Epidermal melanocyte (primary cell): ENCODE data around the gene PRELID2.
"Not testable (repeated sequence)": the region's sequence is repeated elsewhere in the genome, so short reads cannot be mapped to it uniquely, and the experiment has no call there.

Experiments used
- DNase-seq: peaks from one replicate; pipeline ENCODE4 v3.0.0; 2011; ENCODE audit warnings: low spot score; ENCODE audit not compliant: insufficient read length

Gene PRELID2

DNA sequence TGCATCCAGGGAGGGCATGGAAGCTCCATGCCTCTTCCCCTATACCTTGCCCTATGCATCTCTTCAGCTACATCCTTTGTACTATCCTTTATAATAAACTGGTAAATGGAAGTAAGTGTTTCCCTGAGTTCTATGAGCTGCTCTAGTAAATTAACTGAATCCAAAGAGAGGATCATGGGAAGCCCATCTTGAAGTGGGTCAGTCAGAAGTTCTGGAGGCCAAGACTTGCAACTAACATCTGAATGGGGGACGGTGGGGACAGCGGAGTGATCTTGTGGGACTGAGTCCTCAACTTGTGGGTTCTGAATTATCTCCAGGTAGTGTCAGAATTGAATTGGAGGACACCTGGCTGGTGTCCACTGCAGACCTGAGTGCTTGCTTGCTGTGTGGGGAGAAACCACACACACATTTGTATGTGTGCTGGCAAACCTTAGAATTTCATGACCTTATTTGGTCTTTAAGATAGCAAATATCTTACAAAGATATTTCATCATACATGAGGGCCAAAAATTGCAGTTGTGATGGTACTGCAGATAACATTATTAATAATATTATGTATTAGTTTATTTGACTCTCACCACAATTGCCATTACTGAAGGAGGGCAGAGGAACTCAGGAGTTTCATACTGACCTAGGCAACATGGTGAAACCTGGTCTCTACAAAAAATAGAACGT is 5.5 kb upstream of the PRELID2 start:
- no peak for DNase-seq

DNA sequence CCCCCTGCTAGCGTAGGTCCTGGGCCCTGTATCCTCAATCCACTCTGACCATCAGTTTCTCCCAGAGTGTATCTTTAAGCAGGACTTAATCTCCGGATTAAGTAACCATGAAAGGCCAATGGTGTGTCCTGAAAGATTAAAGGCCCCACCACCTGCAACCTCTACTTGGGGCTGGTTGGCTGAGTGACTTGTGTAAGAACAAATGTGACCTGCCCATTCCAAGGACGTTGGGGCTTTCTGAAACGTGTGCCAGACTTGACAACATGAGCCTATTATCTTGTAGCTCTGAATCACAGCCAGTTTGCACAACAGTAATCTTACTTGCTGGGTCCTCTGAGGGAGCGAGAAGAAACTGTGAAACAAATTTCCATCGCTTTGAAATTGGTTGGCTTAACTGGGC is 3.1 kb upstream of the PRELID2 start:
- no peak for DNase-seq

DNA sequence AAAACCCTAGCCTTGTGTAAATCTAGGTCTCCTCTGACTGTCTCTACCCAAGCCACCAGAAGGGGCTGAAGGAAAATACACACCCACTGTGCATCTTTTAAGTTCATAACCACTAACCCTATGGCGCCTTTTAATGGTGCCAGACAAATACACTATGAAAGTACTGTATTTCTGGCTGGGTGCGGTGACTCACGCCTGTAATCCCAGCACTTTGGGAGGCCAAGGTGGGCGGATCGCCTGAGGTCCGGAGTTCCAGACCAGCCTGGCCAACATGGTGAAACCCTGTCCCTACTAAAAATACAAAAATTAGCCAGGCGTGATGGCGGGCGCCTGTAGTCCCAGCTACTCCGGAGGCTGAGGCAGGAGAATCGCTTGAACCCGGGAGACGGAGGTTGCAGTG is 1.1 kb upstream of the PRELID2 start:
- DNase-seq = not testable (repeated sequence)

DNA sequence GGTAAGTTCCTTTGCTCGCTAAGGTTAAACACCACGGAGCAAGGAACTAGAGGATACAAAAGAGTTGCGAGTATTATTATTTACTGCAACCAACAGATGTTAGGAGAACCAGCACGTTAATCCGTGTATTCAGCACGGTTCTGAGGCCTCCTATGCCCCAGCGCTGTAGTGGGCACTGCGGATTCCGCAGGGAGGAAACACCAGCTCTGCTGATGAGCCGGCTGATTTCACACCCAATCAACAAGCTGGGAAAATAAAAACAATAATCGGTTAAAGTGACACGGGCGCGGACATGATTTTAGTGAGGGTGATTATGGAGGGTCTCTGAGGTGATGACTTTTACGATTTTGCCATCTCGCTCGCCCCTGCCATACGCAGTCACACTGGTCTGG is 702 bp upstream of the PRELID2 start:
- no peak for DNase-seq

DNA sequence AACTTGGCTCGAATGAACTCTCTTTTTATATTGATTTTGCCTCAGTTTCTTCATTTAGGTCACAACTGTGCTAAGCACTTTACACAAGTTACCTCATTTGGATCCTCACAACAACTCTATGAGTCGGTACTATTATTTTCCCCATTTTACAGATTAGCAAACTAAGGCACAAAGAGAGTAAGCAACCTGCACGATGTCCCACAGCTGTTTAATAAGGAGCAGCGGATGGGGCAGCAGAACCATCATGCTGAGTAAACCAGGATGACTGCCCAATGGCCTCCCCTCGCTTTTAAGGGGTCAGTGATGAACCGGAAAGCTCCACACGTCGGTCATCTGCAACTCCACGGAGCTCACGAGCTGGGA is 607 bp downstream of the PRELID2 start:
- no peak for DNase-seq

DNA sequence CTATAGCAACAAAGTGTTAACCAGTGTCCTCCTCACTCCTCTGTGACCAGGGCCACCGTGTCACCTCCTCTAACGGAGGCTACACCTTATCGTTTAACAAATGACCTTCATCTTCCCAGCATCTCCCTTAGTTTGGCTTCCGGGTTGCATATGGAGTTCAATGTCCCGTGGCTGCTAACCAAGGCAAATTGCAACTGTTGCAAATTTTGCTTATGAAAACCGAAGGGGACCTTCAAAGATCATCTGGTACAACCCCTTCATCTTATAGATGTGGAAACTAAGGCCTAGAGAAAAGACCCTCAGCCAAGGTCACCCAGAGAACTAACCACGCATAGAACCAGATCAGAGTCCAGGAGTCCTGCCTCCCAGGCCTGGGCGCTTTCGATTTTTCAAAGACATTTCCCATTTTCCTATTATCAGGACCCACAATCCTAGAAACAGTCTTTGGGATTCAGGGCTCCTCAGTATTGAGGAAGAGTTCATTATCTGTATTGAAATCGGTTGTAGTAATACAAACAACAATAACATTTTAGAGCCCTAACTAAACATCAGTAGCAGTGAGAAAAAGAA is 1.4 kb downstream of the PRELID2 start:
- DNase-seq = no peak

DNA sequence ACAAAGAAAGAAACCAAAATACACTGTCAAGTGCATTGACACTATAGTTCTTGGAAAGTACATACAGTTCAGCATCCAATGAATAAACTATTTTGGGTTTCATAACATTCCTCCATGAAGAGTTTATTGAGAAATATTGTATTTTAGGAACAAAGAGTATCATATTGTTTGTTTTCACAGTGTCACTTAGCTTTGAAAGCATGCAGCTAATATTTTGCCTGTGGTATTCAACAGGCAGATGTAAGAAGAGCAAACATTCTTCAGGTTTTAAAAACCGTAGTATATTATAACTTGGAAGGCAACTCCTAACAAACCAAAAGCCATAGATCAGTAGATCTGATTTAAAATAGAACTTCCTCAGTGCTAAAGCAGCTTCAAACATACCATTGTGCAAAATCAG is 4.5 kb downstream of the PRELID2 start:
- DNase-seq = no peak

DNA sequence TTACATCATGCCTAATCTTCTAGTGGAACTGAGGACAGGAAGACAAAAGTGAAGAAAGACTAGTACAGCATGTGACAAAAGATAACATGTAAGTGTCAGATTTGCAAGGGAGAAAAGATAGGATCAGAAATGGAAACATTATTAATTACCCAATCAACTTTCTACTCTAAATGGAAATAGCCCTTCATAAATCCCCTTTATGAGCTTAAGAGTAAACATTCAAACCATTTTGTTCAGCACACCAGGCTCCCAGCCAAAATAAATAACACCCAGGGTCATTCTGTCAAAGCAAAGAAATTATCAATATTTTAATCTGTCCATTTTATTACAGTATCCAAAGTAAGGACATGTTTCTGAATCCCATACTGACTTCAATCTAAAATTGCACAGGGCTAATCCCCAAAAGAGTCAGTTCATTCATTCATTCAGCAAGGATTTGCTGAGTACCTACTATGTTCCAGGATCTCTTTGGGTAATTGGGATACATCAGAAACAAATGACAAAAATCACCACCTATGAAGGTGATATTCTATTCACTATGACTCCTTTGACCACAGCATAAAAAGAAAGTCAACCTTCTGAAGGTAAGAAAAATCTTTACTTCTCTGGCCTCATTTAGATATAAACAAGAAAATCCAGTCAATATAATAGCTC is 5.3 kb downstream of the PRELID2 start:
- no peak for DNase-seq

DNA sequence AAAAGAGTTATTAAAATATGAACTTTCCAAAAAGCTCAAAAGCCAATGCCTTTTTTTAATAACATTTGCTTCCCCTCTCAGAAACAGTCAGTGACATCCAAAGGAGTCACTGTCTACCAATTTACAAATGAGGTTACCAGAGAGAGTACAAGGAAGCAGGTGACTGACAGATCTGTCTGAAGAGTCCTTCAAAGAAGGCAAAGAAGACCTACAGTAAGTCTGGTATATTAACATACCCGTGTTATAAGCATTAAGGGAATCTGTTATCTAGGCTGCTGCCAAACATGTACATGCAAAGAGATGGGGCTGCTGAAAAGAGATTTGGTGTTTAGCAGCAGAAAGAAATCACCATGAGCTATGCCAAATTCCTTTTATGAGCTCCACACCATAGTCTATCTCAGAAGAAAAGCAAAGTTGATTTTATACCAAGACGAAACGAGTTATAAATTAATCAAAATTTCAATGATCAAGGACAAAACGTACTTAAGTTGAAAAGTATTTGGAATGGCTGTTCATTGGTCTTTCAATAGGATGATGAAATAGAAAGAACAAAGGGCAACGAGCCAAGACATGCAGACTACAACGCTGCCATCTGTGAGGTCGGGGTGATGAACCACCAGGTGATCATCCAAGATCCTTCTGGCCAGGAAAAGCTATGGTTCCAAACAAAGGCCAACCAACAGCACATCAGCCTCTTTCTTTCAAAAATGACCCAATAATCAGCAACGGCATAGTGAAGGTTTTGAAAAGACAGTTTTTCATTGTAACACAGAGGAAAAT is 8.1 kb downstream of the PRELID2 start:
- no peak for DNase-seq

DNA sequence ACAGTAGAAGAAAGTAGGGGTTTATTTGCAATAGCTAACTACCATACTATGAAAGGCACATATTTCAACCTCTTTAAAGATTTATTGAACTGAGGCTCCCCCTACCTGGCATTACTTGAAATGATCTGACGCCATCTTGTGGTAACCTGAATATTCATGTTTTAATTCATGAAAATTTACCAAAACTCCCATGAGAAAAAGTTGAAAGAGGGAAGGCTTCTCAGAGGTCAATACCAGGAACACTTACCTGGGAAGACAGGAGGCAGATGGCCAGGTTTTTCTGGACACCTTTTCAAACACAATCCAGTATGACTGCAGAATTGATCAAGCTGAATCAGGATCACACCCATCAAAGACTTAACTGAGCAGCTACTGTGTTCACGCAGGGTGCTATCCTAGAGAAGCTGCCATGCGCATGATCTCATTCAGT is 9.4 kb downstream of the PRELID2 start:
- no peak for DNase-seq

DNA sequence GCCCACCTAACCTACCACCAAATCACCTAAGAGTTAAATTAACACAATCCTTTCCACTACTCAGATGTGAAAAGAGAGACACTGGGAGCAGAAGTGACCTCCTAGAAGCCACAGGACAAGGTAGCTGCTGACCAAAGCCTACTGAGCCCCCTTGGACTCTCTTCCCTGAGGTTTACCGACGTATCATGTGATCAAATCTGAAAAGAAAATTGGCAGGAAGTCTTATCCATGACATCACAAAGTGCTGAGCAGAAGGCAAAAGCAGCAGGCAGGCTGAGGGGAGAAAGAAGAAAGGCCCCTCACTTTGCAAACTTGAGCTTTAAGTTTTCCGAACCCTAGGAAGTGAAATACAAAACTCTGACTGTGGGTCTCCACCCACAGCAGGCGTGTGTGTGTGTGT is 11.1 kb downstream of the PRELID2 start:
- no peak for DNase-seq

DNA sequence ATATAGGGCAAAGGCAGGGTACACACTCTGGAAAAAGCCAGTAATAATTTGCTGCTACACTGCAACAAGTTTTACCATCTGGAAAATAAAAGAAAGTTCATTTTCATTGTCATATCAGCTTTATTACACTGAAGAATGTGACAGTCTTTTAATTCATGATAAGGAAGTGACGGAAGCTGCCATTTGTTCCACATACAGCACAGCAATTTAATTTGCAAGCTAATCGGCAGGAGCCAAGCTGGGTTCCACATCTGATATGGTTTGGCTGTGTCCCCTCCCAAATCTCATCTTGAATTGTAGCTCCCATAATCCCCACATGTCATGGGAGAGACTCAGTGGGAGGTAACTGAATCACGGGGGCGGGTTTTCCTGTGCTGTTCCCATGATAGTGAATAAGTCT is 16.5 kb downstream of the PRELID2 start:
- no peak for DNase-seq

DNA sequence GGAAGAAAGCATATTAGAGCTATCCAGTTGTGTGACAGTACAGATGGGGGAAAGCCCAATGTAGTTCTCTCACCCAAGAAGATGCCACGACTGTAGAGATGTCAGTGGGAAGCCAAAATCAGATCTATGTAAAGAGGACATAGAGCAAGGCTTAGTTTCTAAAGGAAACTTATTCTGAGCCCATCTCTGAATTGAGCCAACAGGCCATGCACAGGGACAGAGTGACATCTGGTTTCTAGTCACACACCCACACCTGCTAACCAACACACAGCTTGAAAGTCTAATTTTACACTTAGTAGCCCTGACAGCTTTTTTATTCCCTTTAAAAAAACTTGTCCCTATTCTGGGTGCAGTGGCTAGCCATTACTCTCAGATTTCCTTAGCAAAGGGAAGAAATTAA is 22.3 kb downstream of the PRELID2 start:
- no peak for DNase-seq

DNA sequence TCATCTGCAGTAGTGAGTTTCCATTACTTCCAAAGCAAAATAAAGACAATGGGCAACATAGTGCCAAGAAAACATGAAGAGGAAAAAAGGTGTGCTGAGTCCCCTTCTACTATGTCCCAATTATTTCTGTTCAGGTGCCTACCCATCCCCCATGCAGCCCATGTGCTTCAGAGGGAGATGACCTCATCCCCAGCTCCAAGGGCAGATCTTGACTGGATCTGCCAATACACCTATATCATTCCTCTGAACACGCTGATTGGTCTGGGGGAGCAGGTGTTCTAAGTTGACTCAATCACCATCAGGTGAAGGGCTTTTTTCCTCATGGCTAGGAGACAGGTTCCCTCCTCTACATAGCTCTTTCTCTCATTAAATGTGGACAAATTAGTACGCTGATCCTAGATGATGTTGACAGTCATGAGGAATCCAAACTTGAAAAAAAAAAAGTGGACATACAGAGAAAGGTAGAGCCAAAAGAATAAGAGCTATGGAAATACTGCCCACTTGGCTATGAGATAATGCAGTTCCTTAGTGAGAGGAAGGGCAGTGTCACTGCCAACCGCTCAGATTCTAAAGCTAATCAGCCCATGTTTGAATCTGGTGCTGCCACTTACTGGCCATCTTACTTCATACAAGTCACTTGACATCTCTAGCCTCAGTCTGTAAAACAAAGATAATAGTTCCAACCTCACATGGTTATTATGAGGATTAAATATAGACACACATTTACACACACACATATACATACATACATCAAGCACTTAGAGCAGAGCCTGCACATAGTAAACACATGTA is 23.1 kb downstream of the PRELID2 start:
- no peak for DNase-seq

DNA sequence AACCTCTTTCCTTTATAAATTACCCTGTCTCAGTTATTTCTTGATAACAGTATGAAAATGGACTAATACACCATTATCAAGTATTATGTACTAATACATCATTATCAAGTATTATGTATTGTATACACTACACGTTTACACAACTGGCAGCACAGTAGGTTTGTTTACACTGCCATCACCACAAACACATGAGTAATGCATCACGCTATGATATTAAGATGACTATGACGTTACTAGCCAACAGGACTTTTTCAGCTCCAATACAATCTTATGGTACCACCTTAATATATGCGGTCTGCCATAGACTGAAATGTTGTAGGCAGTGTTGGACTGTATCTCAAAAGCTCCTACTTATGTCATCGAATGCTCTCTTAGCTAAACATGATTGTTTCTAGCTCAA is 28.2 kb downstream of the PRELID2 start:
- no peak for DNase-seq

DNA sequence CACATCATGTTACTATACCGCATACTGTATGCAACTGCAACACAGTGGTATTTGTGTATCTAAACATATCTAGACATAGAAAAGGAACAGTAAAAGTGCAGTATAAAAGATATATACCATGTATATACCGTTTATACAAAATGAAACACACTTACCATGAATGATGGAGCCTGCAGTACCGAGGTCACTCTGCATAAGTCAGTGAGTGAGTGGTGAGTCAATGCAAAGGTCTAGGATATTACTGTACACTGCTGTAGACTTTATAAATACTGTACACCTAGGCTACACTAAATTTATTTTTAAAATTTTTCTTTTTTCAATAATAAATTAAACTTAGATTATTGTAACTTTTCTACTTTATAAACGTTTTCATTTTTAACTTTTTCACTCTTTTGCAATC is 29.3 kb downstream of the PRELID2 start:
- DNase-seq = no peak

DNA sequence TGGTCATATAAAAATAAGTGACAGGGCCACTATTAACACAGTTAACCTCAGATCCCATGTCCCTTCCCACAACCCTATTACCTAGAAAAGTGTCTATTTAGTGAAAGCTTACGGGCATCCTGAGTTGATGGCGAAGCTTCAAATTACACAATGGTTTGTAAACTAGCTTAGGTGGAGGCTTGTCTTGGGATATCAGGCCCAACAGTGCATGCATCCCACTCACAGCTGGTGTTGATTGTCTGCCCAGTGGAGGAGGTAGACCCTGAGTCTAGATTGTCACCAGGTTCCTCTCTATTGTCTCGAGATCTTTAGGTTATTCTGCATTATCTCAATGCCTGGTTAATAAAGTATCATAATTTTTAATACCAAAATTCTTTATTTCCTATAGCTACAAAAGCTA is 30.4 kb downstream of the PRELID2 start:
- no peak for DNase-seq

DNA sequence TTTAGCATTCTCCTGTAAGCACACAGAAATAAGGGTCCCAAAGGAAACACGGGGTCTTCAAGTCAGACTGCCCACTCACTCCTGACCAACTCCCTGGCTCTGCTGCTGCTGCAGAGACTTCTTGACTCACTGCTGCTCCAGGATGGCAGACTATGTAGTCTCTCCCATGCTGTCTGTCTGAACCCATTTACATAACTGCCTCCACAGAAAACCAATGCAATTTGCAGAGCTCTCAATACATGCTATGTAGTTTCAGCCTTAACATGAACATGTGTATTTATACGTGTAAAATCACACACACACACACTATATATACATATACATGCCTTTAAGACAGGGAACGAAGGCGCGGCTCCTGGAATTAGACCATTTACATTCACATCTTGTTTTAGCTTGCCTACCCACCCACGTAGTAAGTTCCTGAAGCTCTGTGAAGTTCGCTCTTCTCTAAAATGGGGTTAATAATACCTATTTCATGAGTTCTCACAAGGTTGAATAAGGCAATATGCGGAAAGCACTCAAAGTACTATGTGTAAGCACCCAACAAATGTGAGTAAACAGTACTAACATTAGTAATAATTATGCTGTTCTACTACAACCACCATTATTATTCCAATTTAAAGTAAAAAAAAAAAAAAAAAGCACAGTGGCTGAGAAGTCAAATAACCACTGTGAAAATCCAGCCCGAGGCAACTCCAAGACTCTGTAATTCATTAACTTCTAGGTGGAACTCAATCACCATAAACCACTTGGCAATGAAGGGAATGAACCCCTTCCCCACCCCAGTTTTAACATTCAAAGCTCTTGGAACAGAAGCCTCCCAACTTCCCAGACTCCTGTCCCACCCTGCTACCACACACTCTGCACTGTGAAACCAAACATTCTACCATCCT is 31.8 kb downstream of the PRELID2 start:
- DNase-seq = no peak

DNA sequence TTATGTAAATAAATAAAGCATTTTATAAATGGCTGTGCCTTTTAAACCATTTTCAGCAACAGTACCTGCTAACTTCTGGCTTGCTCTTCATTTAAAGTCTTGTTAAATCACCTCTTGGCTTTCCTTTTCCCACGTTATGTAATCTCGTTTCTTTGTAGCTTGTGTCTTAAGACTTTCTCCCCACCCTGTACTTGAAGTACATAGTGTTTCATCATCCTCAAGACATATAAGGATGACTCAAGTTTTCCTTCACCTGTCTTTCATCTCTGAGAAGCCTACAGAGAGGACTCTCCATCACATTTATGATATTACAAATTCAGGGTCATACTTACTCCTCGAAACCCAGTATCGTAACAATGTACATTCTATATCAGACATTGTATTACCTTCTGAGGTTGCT is 33.9 kb downstream of the PRELID2 start:
- no peak for DNase-seq

DNA sequence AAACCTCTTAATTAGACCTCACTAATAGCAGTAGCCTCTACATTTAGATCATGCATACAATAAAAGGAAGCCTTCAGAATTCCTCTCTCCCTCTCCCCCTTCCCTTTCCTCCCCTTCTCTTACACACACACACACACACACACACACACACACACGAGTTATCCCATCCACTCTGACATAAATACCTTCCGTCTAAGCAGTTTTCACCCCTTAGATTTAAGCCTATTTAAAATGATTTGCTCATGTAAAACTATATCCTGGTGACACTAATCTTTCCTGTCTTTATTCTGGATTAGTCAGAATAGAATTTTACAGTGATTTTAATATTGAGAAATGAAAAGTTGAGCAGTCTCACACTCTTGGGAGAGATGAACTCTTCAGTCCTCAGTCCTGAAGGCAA is 35.0 kb downstream of the PRELID2 start:
- no peak for DNase-seq

DNA sequence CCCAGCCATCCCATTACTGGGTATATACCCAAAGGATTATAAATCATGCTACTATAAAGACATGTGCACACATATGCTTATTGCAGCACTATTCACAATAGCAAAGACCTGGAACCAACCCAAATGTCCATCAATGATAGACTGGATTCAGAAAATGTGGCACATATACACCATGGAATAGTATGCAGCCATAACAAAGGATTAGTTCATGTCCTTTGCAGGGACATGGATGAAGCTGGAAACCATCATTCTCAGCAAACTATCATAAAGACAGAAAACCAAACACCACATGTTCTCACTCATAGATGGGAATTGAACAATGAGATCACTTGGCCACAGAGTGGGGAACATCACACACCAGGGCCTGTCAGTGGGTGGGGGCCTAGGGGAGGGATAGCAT is 36.6 kb downstream of the PRELID2 start:
- not testable (repeated sequence) for DNase-seq
